ENCODE measurements around the gene LCOR. TPM values are rescaled to one million over a fixed set of nuclear protein-coding genes. Genes with fewer than 3 reads are reported as not detected.

The LCOR gene
- total RNA-seq, 1 experiment from 2014 or later = 42.1 TPM

DNA sequence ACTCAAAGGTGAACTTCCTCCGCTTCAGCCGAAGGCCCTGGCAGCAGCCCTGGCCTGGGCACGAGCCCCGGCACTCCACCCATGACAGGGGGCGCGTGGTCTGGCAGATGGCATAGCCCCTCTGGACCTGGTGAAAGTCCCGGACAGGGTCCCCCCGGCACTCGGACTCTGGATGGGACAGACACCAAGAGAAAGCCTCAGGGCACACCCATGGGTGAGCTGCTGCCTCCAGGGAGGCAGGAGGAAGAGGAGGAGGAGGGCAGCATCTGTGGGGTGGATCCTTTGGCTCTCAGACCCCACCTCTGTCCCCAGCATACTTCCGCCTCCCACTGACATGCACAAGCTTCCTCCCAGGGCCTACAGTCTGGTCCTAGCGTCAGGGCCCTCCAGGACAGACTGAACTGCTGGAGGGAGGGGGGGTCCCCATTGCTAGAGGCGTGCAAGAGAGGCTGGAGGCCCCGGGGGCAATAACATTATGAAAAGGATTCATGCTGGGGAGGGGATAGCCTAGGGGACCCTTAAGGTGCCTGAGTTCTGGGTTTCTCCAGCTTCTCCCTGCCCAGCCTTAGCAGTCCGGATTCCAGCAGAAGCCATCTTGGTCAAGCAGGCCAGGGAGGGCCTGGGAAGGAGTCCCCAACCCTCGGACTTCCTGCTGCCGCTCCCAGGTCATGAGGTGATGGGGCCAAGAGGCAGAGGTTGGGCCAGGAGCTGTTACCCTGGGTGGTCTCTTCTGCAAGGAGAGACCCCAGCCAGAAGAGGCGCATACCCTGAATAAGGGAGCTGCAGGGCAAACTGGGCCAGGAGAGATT, 169.3 kb downstream of the LCOR start:
- H2BK120ac ChIP-seq (ENCODE audit: low read depth, low read length, poor library complexity, severe bottlenecking) = no peak overlapping the region
- Mint-ChIP-seq H3K4me3 (no peak overlapping the region), H3K27me3 (ENCODE audit: low read depth) (no peaks in the 10 kb centered on the region), H3K36me3 (ENCODE audit: insufficient read depth in 1 of 3, low read depth in 3 of 3) (peaks cover 0 to under 1% (median 0%) of the 10 kb centered on the region in 3 experiments; a peak in 3 of 7 replicates), H3K4me1 (peaks cover 6 to 7% of the 10 kb centered on the region in 2 experiments), H3K27ac (no peak overlapping the region; a peak in 1 of 7 replicates), H3K9me3 (0 out of 5 replicates have a peak, but pooled peaks cover 0 to under 1% of the 10 kb centered on the region in 2 experiments)
- no peak overlapping the region for H3K4ac ChIP-seq (ENCODE audit: low read depth, low read length)
- no peak overlapping the region for H2BK15ac ChIP-seq (ENCODE audit: low read depth, low read length)
- no peaks in the 10 kb centered on the region for H3K23me2 ChIP-seq (ENCODE audit: insufficient read length, low read depth, low read length, poor library complexity, severe bottlenecking)
- no peaks in the 10 kb centered on the region for H4K20me1 ChIP-seq (ENCODE audit: control insufficient read depth, insufficient read depth, insufficient read length)
- no peak overlapping the region for H4K5ac ChIP-seq (ENCODE audit: insufficient read length, low read depth, low read length)
- H3K4me2 ChIP-seq (ENCODE audit: insufficient read depth, insufficient read length, low read length) = no peak overlapping the region
- H4K8ac ChIP-seq (replicated peaks; ENCODE audit: insufficient read length, low read depth, low read length) = no peak overlapping the region
- no CpG with 5 or more reads among the region's 17 CpGs for WGBS (ENCODE audit: extremely low coverage, insufficient read length, low lambda C conversion rate)
- no peak overlapping the region for H2AK5ac ChIP-seq (ENCODE audit: insufficient read length, low read length)
- no peak overlapping the region for H3T11ph ChIP-seq (ENCODE audit: low read length)
- no peak overlapping the region for H3K27ac ChIP-seq (ENCODE audit: insufficient read length, low read depth, low read length)
- H2BK5ac ChIP-seq (ENCODE audit: insufficient read length, low read length) = no peak overlapping the region
- H3K9me3 ChIP-seq (ENCODE audit: control insufficient read depth, low read depth, low read length) = no peaks in the 10 kb centered on the region
- no peak overlapping the region for H3K56ac ChIP-seq (ENCODE audit: insufficient read length, low read depth, low read length)
- H3K79me2 ChIP-seq (ENCODE audit: insufficient read depth, low read length) = no peaks in the 10 kb centered on the region
- DNase-seq = no peak
- no peak overlapping the region; the same call in 1 of the 2 replicates for H3K14ac ChIP-seq (ENCODE audit: insufficient read depth, low read length)
- no peak overlapping the region for H2BK12ac ChIP-seq (ENCODE audit: insufficient read length, low read depth, low read length)
- TF ChIP-seq, protein P1, sequence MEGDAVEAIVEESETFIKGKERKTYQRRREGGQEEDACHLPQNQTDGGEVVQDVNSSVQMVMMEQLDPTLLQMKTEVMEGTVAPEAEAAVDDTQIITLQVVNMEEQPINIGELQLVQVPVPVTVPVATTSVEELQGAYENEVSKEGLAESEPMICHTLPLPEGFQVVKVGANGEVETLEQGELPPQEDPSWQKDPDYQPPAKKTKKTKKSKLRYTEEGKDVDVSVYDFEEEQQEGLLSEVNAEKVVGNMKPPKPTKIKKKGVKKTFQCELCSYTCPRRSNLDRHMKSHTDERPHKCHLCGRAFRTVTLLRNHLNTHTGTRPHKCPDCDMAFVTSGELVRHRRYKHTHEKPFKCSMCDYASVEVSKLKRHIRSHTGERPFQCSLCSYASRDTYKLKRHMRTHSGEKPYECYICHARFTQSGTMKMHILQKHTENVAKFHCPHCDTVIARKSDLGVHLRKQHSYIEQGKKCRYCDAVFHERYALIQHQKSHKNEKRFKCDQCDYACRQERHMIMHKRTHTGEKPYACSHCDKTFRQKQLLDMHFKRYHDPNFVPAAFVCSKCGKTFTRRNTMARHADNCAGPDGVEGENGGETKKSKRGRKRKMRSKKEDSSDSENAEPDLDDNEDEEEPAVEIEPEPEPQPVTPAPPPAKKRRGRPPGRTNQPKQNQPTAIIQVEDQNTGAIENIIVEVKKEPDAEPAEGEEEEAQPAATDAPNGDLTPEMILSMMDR (conservative IDR thresholded peaks at IDR 0.05) = no peak
- no peak overlapping the region for H3K18ac ChIP-seq (ENCODE audit: insufficient read length, low read depth, low read length)
- H3K27me3 ChIP-seq (ENCODE audit: insufficient read depth, low read length) = no peaks in the 10 kb centered on the region
- H3K9ac ChIP-seq (ENCODE audit: extremely low read depth, insufficient read length, low read length) = no peak overlapping the region
- no peak overlapping the region for H4K91ac ChIP-seq (ENCODE audit: insufficient read length, low read depth, low read length)
- no peak overlapping the region for H2AFZ ChIP-seq (ENCODE audit: low read length)
- no peaks in the 10 kb centered on the region for H3K4me1 ChIP-seq (ENCODE audit: insufficient read depth, low read length)
- H3K79me1 ChIP-seq (ENCODE audit: insufficient read depth, low read depth, low read length, poor library complexity, severe bottlenecking) = no peaks in the 10 kb centered on the region
- H2BK20ac ChIP-seq (ENCODE audit: low read depth, low read length, poor library complexity, severe bottlenecking) = no peak overlapping the region
- H3K23ac ChIP-seq (ENCODE audit: insufficient read length, low read depth, low read length) = no peak overlapping the region

Measured in H9 (cell line).